ENCODE data around the gene EGFLAM.

GRCh38 chr5:38380537-38380936, 122.2 kb downstream of the EGFLAM start:
- TF ChIP-seq CTCF (IDR thresholded peaks at IDR 0.05), result no peak
- TF ChIP-seq POLR2AphosphoS5 (IDR thresholded peaks at IDR 0.05), result no peak
- TF ChIP-seq POLR2A (IDR thresholded peaks at IDR 0.05; ENCODE audit: low read depth), result no peak

All from esophagus muscularis mucosa (tissue), 3 donors.